Measurements from ENCODE around the gene BRINP2.

BRINP2 gene

GRCh38 chr1:177329871-177330270 is 159.1 kb downstream of the BRINP2 start:
- FAIRE-seq, result no peak

All from colon (tissue), 2 donors.